ENCODE data around the gene ABCA4.

The ABCA4 gene

GRCh38 chr1:94095112-94095637 is 25.8 kb downstream of the ABCA4 start:
- no peak overlapping the region for H3K4me3 ChIP-seq (replicated peaks in 1 of 2; ENCODE audit: low read depth in 2 of 2, low read length in 2 of 2)
- TF ChIP-seq CTCF (IDR thresholded peaks at IDR 0.05; ENCODE audit: low read depth, low read length): no peak
- peak; percentile 93 to 96 for DNase-seq (ENCODE audit: low read depth in 2 of 2)

GRCh38 chr1:94094469-94095111 is 26.4 kb downstream of the ABCA4 start:
- TF ChIP-seq CTCF (IDR thresholded peaks at IDR 0.05; ENCODE audit: low read depth, low read length): no peak
- no peak overlapping the region for H3K4me3 ChIP-seq (replicated peaks in 1 of 2; ENCODE audit: low read depth in 2 of 2, low read length in 2 of 2)
- DNase-seq (ENCODE audit: low read depth in 2 of 2): peak; percentile 75 to 94

GRCh38 chr1:94093996-94094395 is 27.0 kb downstream of the ABCA4 start:
- peak in 1 of 2 donors; percentile 79 for DNase-seq (ENCODE audit: low read depth in 2 of 2)
- no peak for TF ChIP-seq CTCF (IDR thresholded peaks at IDR 0.05; ENCODE audit: low read depth, low read length)
- no peak overlapping the region for H3K4me3 ChIP-seq (replicated peaks in 1 of 2; ENCODE audit: low read depth in 2 of 2, low read length in 2 of 2)

GRCh38 chr1:94093396-94093795 is 27.6 kb downstream of the ABCA4 start:
- H3K4me3 ChIP-seq (replicated peaks in 1 of 2; ENCODE audit: low read depth in 2 of 2, low read length in 2 of 2): no peak overlapping the region
- no peak for TF ChIP-seq CTCF (IDR thresholded peaks at IDR 0.05; ENCODE audit: low read depth, low read length)
- DNase-seq (ENCODE audit: low read depth in 2 of 2): no peak

GRCh38 chr1:94092210-94092613 is 28.7 kb downstream of the ABCA4 start:
- DNase-seq (ENCODE audit: low read depth in 2 of 2): peak; percentile 71 to 92
- H3K4me3 ChIP-seq (replicated peaks in 1 of 2; ENCODE audit: low read depth in 2 of 2, low read length in 2 of 2): no peak overlapping the region
- TF ChIP-seq CTCF (IDR thresholded peaks at IDR 0.05; ENCODE audit: low read depth, low read length): no peak

GRCh38 chr1:94090761-94091160 is 30.2 kb downstream of the ABCA4 start:
- H3K4me3 ChIP-seq (replicated peaks in 1 of 2; ENCODE audit: low read depth in 2 of 2, low read length in 2 of 2): no peak overlapping the region
- no peak for TF ChIP-seq CTCF (IDR thresholded peaks at IDR 0.05; ENCODE audit: low read depth, low read length)
- no peak for DNase-seq (ENCODE audit: low read depth in 2 of 2)

GRCh38 chr1:94087193-94087592 is 33.8 kb downstream of the ABCA4 start:
- no peak for DNase-seq (ENCODE audit: low read depth in 2 of 2)
- no peak for TF ChIP-seq CTCF (IDR thresholded peaks at IDR 0.05; ENCODE audit: low read depth, low read length)
- H3K4me3 ChIP-seq (replicated peaks in 1 of 2; ENCODE audit: low read depth in 2 of 2, low read length in 2 of 2): no peak overlapping the region

All from cardiac fibroblast (primary cell).